ENCODE measurements around the gene TMEM114. TPM values are rescaled to one million over a fixed set of nuclear protein-coding genes. Genes with fewer than 3 reads are reported as not detected.

TMEM114 gene
- total RNA-seq, 1 experiment from 2014 or later = not detected

- Histone ChIP-seq H3K9me3 (ENCODE audit: control insufficient read depth, insufficient read depth, low read depth, low read length) (no peaks in the 10 kb centered on the region), H3K4me1 (ENCODE audit: control insufficient read depth, insufficient read depth, low read length) (no peaks in the 10 kb centered on the region), H3K27me3 (ENCODE audit: control insufficient read depth, insufficient read depth, low read length) (peaks cover 6% of the 10 kb centered on the region), H3K36me3 (ENCODE audit: control insufficient read depth, insufficient read depth, low read length) (no peaks in the 10 kb centered on the region), H3K27ac (ENCODE audit: low read length) (no peak overlapping the region), H3K4me3 (ENCODE audit: low read depth in 2 of 2, low read length in 2 of 2) (no peak overlapping the region)
- TF ChIP-seq TCF7L2 (IDR thresholded peaks at IDR 0.05; ENCODE audit: low read depth, low read length) (no peak), POLR2AphosphoS5 (IDR thresholded peaks at IDR 0.05; ENCODE audit: low read depth, low read length) (no peak), CTCF (IDR thresholded peaks at IDR 0.05) (no peak), REST (IDR thresholded peaks at IDR 0.05; ENCODE audit: insufficient read depth in 1 of 2, low read depth in 2 of 2, low read length in 1 of 2) (no peak), SIN3A (IDR thresholded peaks at IDR 0.05; ENCODE audit: borderline replicate concordance, insufficient read depth, low read depth, low read length) (no peak)
- ChIA-PET CTCF (interaction anchor here (0.6 to 1.3 kb wide), 2 partner anchors 10 to 14 kb away, joined by 3 read pairs; no protein-coding TSS in a partner anchor), POLR2A (no interaction called here)
- ATAC-seq (no peak), DNase-seq (ENCODE audit: low read depth, low spot score) (no peak)
- intact Hi-C loops (cut with micrococcal nuclease; ENCODE audit: unreplicated experiment) (no loop called here), in situ Hi-C loops (cut with HindIII; ENCODE audit: low pct_unique_long_range_greater_than_20kb, low sequenced_read_pairs) (no loop called here)
- no TSS peak for BruUV-seq (replicated peaks)
Observed at GRCh38 chr16:8583199-8583598, 7.1 kb downstream of the TMEM114 start.

- Histone ChIP-seq H3K4me3 (ENCODE audit: low read depth in 2 of 2, low read length in 2 of 2) (no peak overlapping the region), H3K4me1 (ENCODE audit: control insufficient read depth, insufficient read depth, low read length) (no peaks in the 10 kb centered on the region), H3K9me3 (ENCODE audit: control insufficient read depth, insufficient read depth, low read depth, low read length) (no peaks in the 10 kb centered on the region), H3K27me3 (ENCODE audit: control insufficient read depth, insufficient read depth, low read length) (peaks cover 3% of the 10 kb centered on the region), H3K27ac (ENCODE audit: low read length) (no peak overlapping the region), H3K36me3 (ENCODE audit: control insufficient read depth, insufficient read depth, low read length) (no peaks in the 10 kb centered on the region)
- intact Hi-C loops (cut with micrococcal nuclease; ENCODE audit: unreplicated experiment) = no loop called here
- no TSS peak for BruUV-seq (replicated peaks)
- TF ChIP-seq POLR2AphosphoS5 (IDR thresholded peaks at IDR 0.05; ENCODE audit: low read depth, low read length) (no peak), SIN3A (IDR thresholded peaks at IDR 0.05; ENCODE audit: borderline replicate concordance, insufficient read depth, low read depth, low read length) (no peak), CTCF (IDR thresholded peaks at IDR 0.05) (no peak), REST (IDR thresholded peaks at IDR 0.05; ENCODE audit: insufficient read depth in 1 of 2, low read depth in 2 of 2, low read length in 1 of 2) (no peak), TCF7L2 (IDR thresholded peaks at IDR 0.05; ENCODE audit: low read depth, low read length) (no peak)
- CTCF ChIA-PET = interaction anchor here (1.3 kb wide), 1 partner anchor 12 kb away, joined by 3 read pairs; no protein-coding TSS in a partner anchor
- POLR2A ChIA-PET = no interaction called here
- in situ Hi-C loops (cut with HindIII; ENCODE audit: low pct_unique_long_range_greater_than_20kb, low sequenced_read_pairs) = no loop called here
- ATAC-seq (no peak), DNase-seq (ENCODE audit: low read depth, low spot score) (no peak)
Observed at GRCh38 chr16:8581831-8582580, 8.3 kb downstream of the TMEM114 start.
